Hepatocyte (in vitro differentiated cells): Measurements from ENCODE around the gene RPL38. TPM values are rescaled to one million over a fixed set of nuclear protein-coding genes. Genes with fewer than 3 reads are reported as not detected.

Source experiments
- DNase-seq: peaks from one replicate; pipeline ENCODE4 v3.0.0-alpha.2; 2016; ENCODE audit warnings: low spot score
- H2AFZ ChIP-seq: fragments of 200-600 bp; sonication (generic); 2 replicates; pipeline ENCODE4 v1.6.0; 2016; ENCODE audit warnings: antibody characterized with exemption, mild to moderate bottlenecking
- H3K27ac ChIP-seq: fragments of 200-600 bp; sonication (generic); 2 replicates; pipeline ENCODE4 v1.5.1; 2016; ENCODE audit warnings: mild to moderate bottlenecking
- H3K27me3 ChIP-seq: fragments of 200-600 bp; sonication (generic); 2 replicates; pipeline ENCODE4 v1.6.1; 2016
- H3K36me3 ChIP-seq: fragments of 200-600 bp; sonication (generic); replicated peaks from 2 replicates; pipeline ENCODE4 v1.5.1; 2016; ENCODE audit warnings: low read depth; ENCODE audit not compliant: insufficient read depth
- H3K4me1 ChIP-seq: fragments of 200-600 bp; sonication (generic); 2 replicates; pipeline ENCODE4 v1.5.1; 2016; ENCODE audit warnings: mild to moderate bottlenecking, moderate library complexity; ENCODE audit not compliant: insufficient read depth
- H3K4me2 ChIP-seq: fragments of 200-600 bp; sonication (generic); 2 replicates; pipeline ENCODE4 v1.6.0; 2016
- H3K4me3 ChIP-seq: fragments of 200-600 bp; sonication (generic); 2 replicates; pipeline ENCODE4 v1.5.1; 2016; ENCODE audit warnings: mild to moderate bottlenecking
- H3K79me2 ChIP-seq: fragments of 200-600 bp; sonication (generic); 2 replicates; pipeline ENCODE4 v1.6.0; 2017; ENCODE audit warnings: mild to moderate bottlenecking
- H3K9me2 ChIP-seq: fragments of 200-600 bp; sonication (generic); replicated peaks from 2 replicates; pipeline ENCODE4 v1.6.0; 2017; ENCODE audit warnings: mild to moderate bottlenecking; ENCODE audit not compliant: insufficient read depth
- H3K9me3 ChIP-seq: fragments of 200-600 bp; sonication (generic); 2 replicates; pipeline ENCODE4 v1.5.1; 2016; ENCODE audit warnings: low read depth, mild to moderate bottlenecking
- H4K20me1 ChIP-seq: fragments of 200-600 bp; sonication (generic); 2 replicates; pipeline ENCODE4 v1.6.0; 2016; ENCODE audit warnings: mild to moderate bottlenecking; ENCODE audit not compliant: insufficient read depth, poor library complexity, severe bottlenecking
- EZH2 ChIP-seq: fragments of 200-600 bp; sonication (generic); IDR thresholded peaks from 2 replicates; pipeline ENCODE4 v1.6.1; 2016; ENCODE audit warnings: antibody characterized with exemption, mild to moderate bottlenecking, borderline replicate concordance
- EZH2phosphoT487 ChIP-seq: fragments of 200-600 bp; sonication (generic); IDR thresholded peaks from one replicate; pipeline ENCODE4 v1.6.1; 2018; ENCODE audit warnings: antibody characterized with exemption, mild to moderate bottlenecking, low read depth, moderate library complexity; ENCODE audit not compliant: unreplicated experiment, severe bottlenecking
- WGBS: methylation state at CpG from one replicate; pipeline ENCODE4 v1.1.6; 2016; ENCODE audit warnings: low lambda C conversion rate; ENCODE audit errors: missing lambda C conversion rate; 5-methylcytosine and 5-hydroxymethylcytosine counted together
- polyA plus RNA-seq: library from polyadenylated mRNA; unstranded; fragments of >200 nt; fragmentation: Nextera tagmentation; extraction: Ambion mirVana; gene quantifications from 2 replicates; pipeline ENCODE4 v1.2.1, GENCODE V29; 2016
- total RNA-seq: library from RNA; depleted of rRNA; stranded (reverse); fragments of >200 nt; gene quantifications from 2 replicates; pipeline ENCODE4 v1.2.3, GENCODE V29; 2014
- TF ChIP-seq, protein P1 (sequence below): fragments of 200-600 bp; sonication (generic); IDR thresholded peaks from 2 replicates; pipeline ENCODE4 v1.5.1; 2016; ENCODE audit warnings: antibody characterized with exemption, mild to moderate bottlenecking; ENCODE audit not compliant: poor library complexity

RPL38 gene
- total and polyA plus RNA-seq, 2 experiments from 2014 or later, result 276 to 758 TPM

- no peaks in the 10 kb centered on the region for H3K79me2 ChIP-seq
- no peaks in the 10 kb centered on the region for H3K36me3 ChIP-seq
- no peaks in the 10 kb centered on the region for H3K27me3 ChIP-seq
- DNase-seq, result no peak
- no peak overlapping the region for H3K4me2 ChIP-seq
- no peak overlapping the region for H2AFZ ChIP-seq
- H3K4me3 ChIP-seq, result no peak overlapping the region
- no peaks in the 10 kb centered on the region for H3K4me1 ChIP-seq
- no peak overlapping the region for H3K27ac ChIP-seq
- WGBS, result 94% methylated on average over 16 of the region's 16 CpGs
- H4K20me1 ChIP-seq, result no peaks in the 10 kb centered on the region
- no peaks in the 10 kb centered on the region for H3K9me2 ChIP-seq
- no peaks in the 10 kb centered on the region for H3K9me3 ChIP-seq
- TF ChIP-seq EZH2 (no peak), EZH2phosphoT487 (no peak)
- TF ChIP-seq, protein P1, sequence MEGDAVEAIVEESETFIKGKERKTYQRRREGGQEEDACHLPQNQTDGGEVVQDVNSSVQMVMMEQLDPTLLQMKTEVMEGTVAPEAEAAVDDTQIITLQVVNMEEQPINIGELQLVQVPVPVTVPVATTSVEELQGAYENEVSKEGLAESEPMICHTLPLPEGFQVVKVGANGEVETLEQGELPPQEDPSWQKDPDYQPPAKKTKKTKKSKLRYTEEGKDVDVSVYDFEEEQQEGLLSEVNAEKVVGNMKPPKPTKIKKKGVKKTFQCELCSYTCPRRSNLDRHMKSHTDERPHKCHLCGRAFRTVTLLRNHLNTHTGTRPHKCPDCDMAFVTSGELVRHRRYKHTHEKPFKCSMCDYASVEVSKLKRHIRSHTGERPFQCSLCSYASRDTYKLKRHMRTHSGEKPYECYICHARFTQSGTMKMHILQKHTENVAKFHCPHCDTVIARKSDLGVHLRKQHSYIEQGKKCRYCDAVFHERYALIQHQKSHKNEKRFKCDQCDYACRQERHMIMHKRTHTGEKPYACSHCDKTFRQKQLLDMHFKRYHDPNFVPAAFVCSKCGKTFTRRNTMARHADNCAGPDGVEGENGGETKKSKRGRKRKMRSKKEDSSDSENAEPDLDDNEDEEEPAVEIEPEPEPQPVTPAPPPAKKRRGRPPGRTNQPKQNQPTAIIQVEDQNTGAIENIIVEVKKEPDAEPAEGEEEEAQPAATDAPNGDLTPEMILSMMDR, result no peak
Measured at GRCh38 chr17:74220946-74221818, 17.7 kb downstream of the RPL38 start.

- Histone ChIP-seq H3K27me3 (no peaks in the 10 kb centered on the region), H3K4me2 (no peak overlapping the region), H3K4me3 (no peak overlapping the region), H3K27ac (no peak overlapping the region), H4K20me1 (no peaks in the 10 kb centered on the region), H2AFZ (no peak overlapping the region), H3K4me1 (no peaks in the 10 kb centered on the region), H3K79me2 (no peaks in the 10 kb centered on the region), H3K9me2 (no peaks in the 10 kb centered on the region), H3K9me3 (no peaks in the 10 kb centered on the region), H3K36me3 (no peaks in the 10 kb centered on the region)
- DNase-seq, result no peak
- WGBS, result 93% methylated on average over 13 of the region's 13 CpGs
- TF ChIP-seq EZH2phosphoT487, result no peak
- TF ChIP-seq EZH2, result no peak
- TF ChIP-seq, protein P1, result no peak
Measured at GRCh38 chr17:74222399-74222798, 18.9 kb downstream of the RPL38 start.

DNA sequence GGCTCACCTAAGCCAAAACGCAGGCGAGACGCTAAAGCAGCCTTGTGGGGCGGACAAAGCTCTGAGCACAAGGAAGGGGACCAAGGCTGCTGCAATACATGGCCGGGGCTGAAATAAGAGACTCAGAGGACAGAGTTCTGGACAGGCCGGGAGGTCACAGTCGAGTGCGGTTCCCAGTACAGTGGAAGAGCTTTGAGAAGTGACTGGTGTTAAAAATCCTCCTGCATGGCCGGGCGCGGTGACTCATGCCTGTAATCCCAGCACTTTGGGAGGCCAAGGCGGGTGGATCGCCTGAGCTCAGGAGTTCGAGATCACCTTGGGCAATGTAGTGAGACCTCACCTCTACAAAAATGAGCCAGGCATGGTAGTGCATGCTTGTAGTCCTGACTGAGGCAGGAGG lies 20.4 kb downstream of the RPL38 start:
- DNase-seq, result no peak
- 87% methylated on average over 14 of the region's 14 CpGs for WGBS
- Histone ChIP-seq H3K4me1 (no peaks in the 10 kb centered on the region), H2AFZ (no peak overlapping the region), H3K27ac (no peak overlapping the region), H3K36me3 (no peaks in the 10 kb centered on the region), H3K9me2 (no peaks in the 10 kb centered on the region), H3K9me3 (no peaks in the 10 kb centered on the region), H3K79me2 (no peaks in the 10 kb centered on the region), H3K4me2 (no peak overlapping the region), H3K4me3 (no peak overlapping the region), H3K27me3 (no peaks in the 10 kb centered on the region), H4K20me1 (no peaks in the 10 kb centered on the region)
- TF ChIP-seq, protein P1, result no peak
